GM12892 (cell line): Measurements from ENCODE around the gene ZCWPW1.

Experiments used
- DNase-seq: peaks from one replicate; pipeline ENCODE4 v3.0.0; 2011; ENCODE audit not compliant: insufficient read length
- FAIRE-seq: peaks from 2 replicates; lab custom pipeline; 2011; peaks lifted over from hg19 to GRCh38; lab: Jason Lieb, UNC
- POLR2A ChIP-seq: IDR thresholded peaks from 2 replicates; pipeline ENCODE4 v1.6.1; 2011; ENCODE audit warnings: low read depth, low read length, control low read depth
- POLR2AphosphoS5 ChIP-seq: IDR thresholded peaks from 2 replicates; pipeline ENCODE4 v1.6.1; 2011; ENCODE audit warnings: low read depth, low read length, control low read depth

The ZCWPW1 gene

DNA sequence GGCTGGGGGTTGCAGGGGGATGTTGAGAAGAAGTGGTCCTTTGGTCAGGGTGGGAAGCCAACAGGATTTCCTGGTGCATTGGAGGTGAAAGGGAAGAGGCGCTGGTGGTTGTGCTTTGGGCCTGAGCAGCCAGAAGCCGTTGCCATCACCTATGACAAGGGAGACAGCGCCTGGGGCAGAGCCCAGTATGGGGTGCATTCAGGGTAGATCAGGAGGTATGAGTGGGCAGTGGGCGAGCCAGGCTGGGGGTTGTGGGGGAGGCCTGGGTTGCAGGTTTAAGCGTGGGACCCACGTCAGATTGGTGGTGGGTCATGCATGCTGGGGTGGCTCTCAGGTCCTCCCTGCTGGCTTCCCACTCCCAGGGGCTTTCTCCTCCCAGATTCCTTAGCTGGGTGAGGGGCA is 76.8 kb downstream of the ZCWPW1 start:
- no peak for FAIRE-seq
- no peak for TF ChIP-seq POLR2AphosphoS5
- TF ChIP-seq POLR2A, result peak; percentile 14; the same call in 1 of the 2 replicates
- DNase-seq, result no peak
